Osteoblast (primary cell): ENCODE data around the gene GRK1. TPM values are rescaled to one million over a fixed set of nuclear protein-coding genes. Genes with fewer than 3 reads are reported as not detected.

Source experiments
- DNase-seq: peaks from one replicate; pipeline ENCODE4 v3.0.0; 2011; ENCODE audit warnings: low spot score, mixed read lengths; ENCODE audit not compliant: insufficient read length; ENCODE audit errors: missing footprints
- H2AFZ ChIP-seq: 2 replicates; pipeline ENCODE4 v1.6.0; 2011; ENCODE audit warnings: mild to moderate bottlenecking, low read length
- H3K27ac ChIP-seq: 2 replicates; pipeline ENCODE4 v1.5.1; 2011; ENCODE audit warnings: mild to moderate bottlenecking, low read depth, low read length, moderate library complexity
- H3K27me3 ChIP-seq: 2 replicates; pipeline ENCODE4 v1.6.0; 2012; ENCODE audit warnings: mild to moderate bottlenecking, control low read depth, inconsistent platforms, low read length, moderate library complexity; ENCODE audit not compliant: insufficient read depth
- H3K36me3 ChIP-seq: 2 replicates; pipeline ENCODE4 v1.5.1; 2011; ENCODE audit warnings: mild to moderate bottlenecking, low read length, control low read depth, moderate library complexity; ENCODE audit not compliant: insufficient read depth
- H3K4me1 ChIP-seq: 2 replicates; pipeline ENCODE4 v1.5.1; 2011; ENCODE audit warnings: mild to moderate bottlenecking, low read length, control low read depth, moderate library complexity; ENCODE audit not compliant: insufficient read depth
- H3K4me2 ChIP-seq: 2 replicates; pipeline ENCODE4 v1.6.0; 2011; ENCODE audit warnings: mild to moderate bottlenecking, low read length; ENCODE audit not compliant: insufficient read depth
- H3K4me3 ChIP-seq: fragments of 200-600 bp; sonication (generic); 3 replicates; pipeline ENCODE4 v1.5.1; 2012; ENCODE audit warnings: mild to moderate bottlenecking, low read length, inconsistent platforms; ENCODE audit not compliant: insufficient read depth
- H3K79me2 ChIP-seq: 2 replicates; pipeline ENCODE4 v1.6.0; 2012; ENCODE audit warnings: mild to moderate bottlenecking, low read length, control low read depth, inconsistent platforms; ENCODE audit not compliant: insufficient read depth
- H3K9me3 ChIP-seq: 2 replicates; pipeline ENCODE4 v1.5.1; 2011; ENCODE audit warnings: low read depth, low read length, control low read depth
- H4K20me1 ChIP-seq: 2 replicates; pipeline ENCODE4 v1.6.0; 2012; ENCODE audit warnings: mild to moderate bottlenecking, low read length, control low read depth; ENCODE audit not compliant: insufficient read depth
- total RNA-seq: library from RNA; depleted of rRNA; stranded (reverse); fragments of >200 nt; gene quantifications from 2 replicates; pipeline ENCODE4 v1.2.3, GENCODE V29; 2012
- TF ChIP-seq, protein P1 (sequence below): IDR thresholded peaks from 2 replicates; pipeline ENCODE4 v1.5.1; 2011; ENCODE audit warnings: mild to moderate bottlenecking, low read depth, low read length, moderate library complexity; ENCODE audit errors: extremely low read depth

The GRK1 gene
- total RNA-seq, 1 donor: not detected

DNA sequence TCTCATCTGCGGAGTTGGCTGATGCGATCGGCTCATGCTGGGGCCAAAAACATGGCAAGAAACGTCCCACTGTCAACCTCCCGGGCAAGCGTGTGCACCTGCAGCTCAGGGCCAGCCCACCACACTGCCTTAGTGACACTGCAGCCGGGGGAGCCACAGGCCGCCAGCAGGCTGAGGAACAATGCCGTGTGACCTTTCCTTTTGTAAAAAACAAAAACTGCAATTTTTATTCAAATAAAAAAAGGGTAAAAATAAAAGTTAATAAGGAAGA, 73.2 kb downstream of the GRK1 start:
- TF ChIP-seq, protein P1, sequence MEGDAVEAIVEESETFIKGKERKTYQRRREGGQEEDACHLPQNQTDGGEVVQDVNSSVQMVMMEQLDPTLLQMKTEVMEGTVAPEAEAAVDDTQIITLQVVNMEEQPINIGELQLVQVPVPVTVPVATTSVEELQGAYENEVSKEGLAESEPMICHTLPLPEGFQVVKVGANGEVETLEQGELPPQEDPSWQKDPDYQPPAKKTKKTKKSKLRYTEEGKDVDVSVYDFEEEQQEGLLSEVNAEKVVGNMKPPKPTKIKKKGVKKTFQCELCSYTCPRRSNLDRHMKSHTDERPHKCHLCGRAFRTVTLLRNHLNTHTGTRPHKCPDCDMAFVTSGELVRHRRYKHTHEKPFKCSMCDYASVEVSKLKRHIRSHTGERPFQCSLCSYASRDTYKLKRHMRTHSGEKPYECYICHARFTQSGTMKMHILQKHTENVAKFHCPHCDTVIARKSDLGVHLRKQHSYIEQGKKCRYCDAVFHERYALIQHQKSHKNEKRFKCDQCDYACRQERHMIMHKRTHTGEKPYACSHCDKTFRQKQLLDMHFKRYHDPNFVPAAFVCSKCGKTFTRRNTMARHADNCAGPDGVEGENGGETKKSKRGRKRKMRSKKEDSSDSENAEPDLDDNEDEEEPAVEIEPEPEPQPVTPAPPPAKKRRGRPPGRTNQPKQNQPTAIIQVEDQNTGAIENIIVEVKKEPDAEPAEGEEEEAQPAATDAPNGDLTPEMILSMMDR: no peak
- no peaks in the 10 kb centered on the region for H3K9me3 ChIP-seq
- H3K36me3 ChIP-seq: no peaks in the 10 kb centered on the region
- no peak overlapping the region for H3K4me3 ChIP-seq
- no peak overlapping the region for H3K4me2 ChIP-seq
- H4K20me1 ChIP-seq: no peaks in the 10 kb centered on the region
- no peak for DNase-seq
- no peak overlapping the region for H3K27ac ChIP-seq
- H3K79me2 ChIP-seq: no peaks in the 10 kb centered on the region
- H3K27me3 ChIP-seq: peaks cover 22% of the 10 kb centered on the region
- H3K4me1 ChIP-seq: peaks cover 9% of the 10 kb centered on the region
- H2AFZ ChIP-seq: no peak overlapping the region

DNA sequence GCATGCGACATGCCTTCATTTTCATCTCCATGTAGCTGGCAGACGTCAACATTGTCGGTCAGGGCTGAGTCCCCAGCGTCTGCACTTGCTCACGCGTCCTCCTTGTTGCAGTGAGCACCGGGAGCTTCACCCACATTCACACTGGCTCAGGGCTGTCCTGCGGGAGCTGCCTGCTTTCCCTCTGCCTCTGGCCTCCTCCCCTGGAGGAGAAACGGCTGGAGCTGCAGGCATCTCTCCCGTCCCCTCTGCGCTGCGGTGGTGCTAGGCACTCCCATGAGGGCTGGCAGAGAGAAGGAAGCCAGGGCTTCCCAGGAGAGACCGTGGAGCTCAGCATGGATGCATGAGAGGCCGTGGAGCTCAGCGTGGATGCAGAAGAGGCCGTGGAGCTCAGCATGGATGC, 73.6 kb downstream of the GRK1 start:
- H3K4me1 ChIP-seq: peaks cover 9% of the 10 kb centered on the region
- H3K27me3 ChIP-seq: peaks cover 22% of the 10 kb centered on the region
- TF ChIP-seq, protein P1: no peak
- no peak overlapping the region for H3K27ac ChIP-seq
- H3K4me3 ChIP-seq: no peak overlapping the region
- DNase-seq: no peak
- H3K9me3 ChIP-seq: no peaks in the 10 kb centered on the region
- no peak overlapping the region for H3K4me2 ChIP-seq
- H3K36me3 ChIP-seq: no peaks in the 10 kb centered on the region
- H3K79me2 ChIP-seq: no peaks in the 10 kb centered on the region
- no peaks in the 10 kb centered on the region for H4K20me1 ChIP-seq
- H2AFZ ChIP-seq: no peak overlapping the region

DNA sequence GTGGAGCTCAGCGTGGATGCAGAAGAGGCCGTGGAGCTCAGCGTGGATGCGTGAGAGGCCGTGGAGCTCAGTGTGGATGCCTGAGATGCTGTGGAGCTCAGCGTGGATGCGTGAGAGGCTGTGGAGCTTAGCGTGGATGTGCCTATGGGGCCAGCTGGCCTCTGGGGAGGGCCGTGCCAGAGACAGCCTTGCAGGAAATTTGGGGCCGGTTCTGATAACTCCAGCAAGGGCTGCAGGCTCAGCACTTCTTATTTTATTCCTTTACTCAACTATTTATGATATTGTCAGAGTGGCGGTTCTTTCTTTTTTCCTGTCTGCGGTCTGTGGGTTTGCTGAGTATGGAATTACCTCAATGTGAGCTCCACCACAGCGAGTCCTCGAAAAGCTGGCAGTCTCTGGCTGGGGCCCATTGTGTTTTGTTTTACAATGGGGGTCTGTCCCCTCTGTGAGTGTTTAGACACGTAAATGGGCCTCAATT, 74.2 kb downstream of the GRK1 start:
- TF ChIP-seq, protein P1: no peak
- Histone ChIP-seq H3K4me2 (no peak overlapping the region), H3K9me3 (no peaks in the 10 kb centered on the region), H3K79me2 (no peaks in the 10 kb centered on the region), H3K36me3 (no peaks in the 10 kb centered on the region), H3K27ac (no peak overlapping the region), H4K20me1 (no peaks in the 10 kb centered on the region), H3K4me1 (peaks cover 9% of the 10 kb centered on the region), H2AFZ (no peak overlapping the region), H3K4me3 (no peak overlapping the region), H3K27me3 (peaks cover 22% of the 10 kb centered on the region)
- DNase-seq: no peak

DNA sequence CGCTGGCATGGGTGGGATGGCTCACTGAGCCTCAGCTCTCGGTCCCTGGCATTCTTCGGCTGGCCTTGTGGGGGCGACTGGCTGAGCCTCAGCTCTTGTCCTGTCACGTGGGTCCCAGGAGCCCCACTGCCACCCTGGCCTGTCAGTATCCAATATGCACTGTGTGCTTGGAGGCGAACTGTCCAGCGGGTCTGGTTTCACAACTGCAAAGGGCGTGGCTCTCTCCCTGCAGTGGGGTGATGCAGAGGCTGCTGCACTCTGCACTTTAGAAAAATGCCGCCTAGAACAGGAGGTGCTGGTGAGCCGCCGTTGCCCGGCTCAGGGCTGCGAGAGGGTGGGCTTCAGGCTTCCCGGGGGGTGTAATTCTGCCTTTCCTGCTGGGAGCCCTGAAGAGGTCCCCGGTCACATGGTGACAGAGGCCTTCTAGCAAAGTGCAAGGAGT, 75.0 kb downstream of the GRK1 start:
- H3K36me3 ChIP-seq: no peaks in the 10 kb centered on the region
- peak overlapping the region; percentile 1 for H3K4me3 ChIP-seq
- TF ChIP-seq, protein P1: peak; percentile 21
- no peaks in the 10 kb centered on the region for H3K79me2 ChIP-seq
- H3K9me3 ChIP-seq: no peaks in the 10 kb centered on the region
- peak overlapping the region; percentile 38 for H3K4me2 ChIP-seq
- peak; percentile 96 for DNase-seq
- no peak overlapping the region for H3K27ac ChIP-seq
- H3K27me3 ChIP-seq: peaks cover 18% of the 10 kb centered on the region
- no peak overlapping the region for H2AFZ ChIP-seq
- H3K4me1 ChIP-seq: peaks cover 9% of the 10 kb centered on the region
- H4K20me1 ChIP-seq: no peaks in the 10 kb centered on the region
